ENCODE results near the gene FBP1. TPM values are rescaled to one million over a fixed set of nuclear protein-coding genes. Genes with fewer than 3 reads are reported as not detected.
A peak's percentile ranks its signal among the peaks of the same experiment; 100 is the strongest.

FBP1 gene
- total RNA-seq, 1 experiment from 2014 or later = 1.9 TPM

GRCh38 chr9:94625835-94626234, 13.5 kb downstream of the FBP1 start:
- Mint-ChIP-seq H3K27me3 (ENCODE audit: low read depth) (peaks cover 4% of the 10 kb centered on the region; the same call in 1 of the 2 replicates), H3K4me3 (no peak overlapping the region), H3K27ac (no peak overlapping the region), H3K36me3 (ENCODE audit: insufficient read depth in 1 of 3, low read depth in 3 of 3) (no peaks in the 10 kb centered on the region), H3K4me1 (peaks cover 15 to 29% of the 10 kb centered on the region in 2 experiments), H3K9me3 (no peaks in the 10 kb centered on the region)
- Histone ChIP-seq H3K23me2 (ENCODE audit: insufficient read length, low read depth, low read length, poor library complexity, severe bottlenecking) (no peaks in the 10 kb centered on the region), H2BK20ac (ENCODE audit: low read depth, low read length, poor library complexity, severe bottlenecking) (no peak overlapping the region), H3K79me1 (ENCODE audit: insufficient read depth, low read depth, low read length, poor library complexity, severe bottlenecking) (no peaks in the 10 kb centered on the region), H2AK5ac (ENCODE audit: insufficient read length, low read length) (no peak overlapping the region), H4K91ac (ENCODE audit: insufficient read length, low read depth, low read length) (no peak overlapping the region), H4K8ac (replicated peaks; ENCODE audit: insufficient read length, low read depth, low read length) (no peak overlapping the region), H3K79me2 (ENCODE audit: insufficient read depth, low read length) (no peaks in the 10 kb centered on the region), H3K27me3 (ENCODE audit: insufficient read depth, low read length) (no peaks in the 10 kb centered on the region), H3K18ac (ENCODE audit: insufficient read length, low read depth, low read length) (no peak overlapping the region), H3K4me1 (ENCODE audit: insufficient read depth, low read length) (no peaks in the 10 kb centered on the region; the same call in 1 of the 2 replicates), H3K9me3 (ENCODE audit: control insufficient read depth, low read depth, low read length) (no peaks in the 10 kb centered on the region), H3K23ac (ENCODE audit: insufficient read length, low read depth, low read length) (no peak overlapping the region), H2BK120ac (ENCODE audit: low read depth, low read length, poor library complexity, severe bottlenecking) (no peak overlapping the region), H3K4ac (ENCODE audit: low read depth, low read length) (no peak overlapping the region), H3T11ph (ENCODE audit: low read length) (no peak overlapping the region), H2BK5ac (ENCODE audit: insufficient read length, low read length) (no peak overlapping the region), H2AFZ (ENCODE audit: low read length) (no peak overlapping the region), H3K27ac (ENCODE audit: insufficient read length, low read depth, low read length) (no peak overlapping the region), H3K14ac (ENCODE audit: insufficient read depth, low read length) (no peak overlapping the region), H4K20me1 (ENCODE audit: control insufficient read depth, insufficient read depth, insufficient read length) (no peaks in the 10 kb centered on the region), H3K56ac (ENCODE audit: insufficient read length, low read depth, low read length) (no peak overlapping the region), H3K9ac (ENCODE audit: extremely low read depth, insufficient read length, low read length) (no peak overlapping the region), H2BK15ac (ENCODE audit: low read depth, low read length) (no peak overlapping the region), H4K5ac (ENCODE audit: insufficient read length, low read depth, low read length) (no peak overlapping the region), H2BK12ac (ENCODE audit: insufficient read length, low read depth, low read length) (no peak overlapping the region), H3K4me2 (ENCODE audit: insufficient read depth, insufficient read length, low read length) (no peak overlapping the region)
- peak; percentile 54 for DNase-seq
- no CpG with 5 or more reads among the region's 12 CpGs for WGBS (ENCODE audit: extremely low coverage, insufficient read length, low lambda C conversion rate)
- TF ChIP-seq CTCF (conservative IDR thresholded peaks at IDR 0.05) = no peak

Measured in H9 (cell line).